ENCODE data around the gene OR5C1. TPM values are rescaled to one million over a fixed set of nuclear protein-coding genes. Genes with fewer than 3 reads are reported as not detected.

The OR5C1 gene
- total and polyA plus RNA-seq, 4 donors: not detected

DNA sequence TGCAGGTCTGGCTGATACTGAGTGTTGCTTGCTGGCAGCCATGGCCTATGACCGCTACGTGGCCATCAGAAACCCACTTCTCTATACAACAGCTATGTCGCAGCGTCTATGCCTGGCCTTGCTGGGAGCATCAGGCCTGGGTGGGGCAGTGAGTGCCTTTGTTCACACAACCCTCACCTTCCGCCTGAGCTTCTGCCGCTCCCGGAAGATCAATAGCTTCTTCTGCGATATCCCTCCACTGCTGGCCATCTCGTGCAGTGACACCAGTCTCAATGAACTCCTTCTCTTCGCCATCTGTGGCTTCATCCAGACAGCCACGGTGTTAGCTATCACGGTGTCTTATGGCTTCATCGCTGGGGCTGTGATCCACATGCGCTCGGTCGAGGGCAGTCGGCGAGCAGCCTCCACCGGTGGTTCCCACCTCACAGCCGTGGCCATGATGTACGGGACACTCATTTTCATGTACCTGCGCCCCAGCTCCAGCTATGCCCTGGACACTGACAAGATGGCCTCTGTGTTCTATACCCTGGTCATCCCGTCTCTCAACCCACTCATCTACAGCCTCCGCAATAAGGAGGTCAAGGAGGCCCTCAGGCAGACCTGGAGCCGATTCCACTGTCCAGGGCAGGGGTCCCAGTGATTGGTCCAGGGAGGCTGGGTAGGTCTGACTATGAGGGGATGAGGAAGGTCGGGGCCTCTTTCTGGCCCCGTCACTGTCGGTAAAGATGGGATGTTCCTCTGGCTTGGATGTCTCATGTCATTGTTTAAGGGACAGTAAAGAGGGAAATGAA, 718 bp downstream of the OR5C1 start:
- Histone ChIP-seq H3K9ac (ENCODE audit: low read depth in 1 of 2, low read length in 2 of 2) (no peak overlapping the region), H3K4me3 (ENCODE audit: low read depth in 1 of 3, low read length in 3 of 3) (no peak overlapping the region), H3K9me3 (ENCODE audit: control insufficient read depth in 4 of 4, low read length in 3 of 4) (no peaks in the 10 kb centered on the region), H3K27me3 (ENCODE audit: control insufficient read depth in 4 of 4, insufficient read depth in 4 of 4, low read length in 3 of 4) (no peaks in the 10 kb centered on the region), H3K4me1 (ENCODE audit: control insufficient read depth in 4 of 4, insufficient read depth in 4 of 4, low read length in 3 of 4) (peaks cover 0 to 1% (median 0%) of the 10 kb centered on the region in 4 donors), H3K36me3 (ENCODE audit: control insufficient read depth in 4 of 4, insufficient read depth in 3 of 4, low read depth in 1 of 4, low read length in 3 of 4) (no peaks in the 10 kb centered on the region), H3K27ac (ENCODE audit: low read depth in 1 of 2, low read length in 2 of 2) (no peak overlapping the region)
- WGBS: 96% methylated on average over 28 of the region's 28 CpGs
- DNase-seq (ENCODE audit: low spot score): no peak
- TF ChIP-seq FOXA1 (IDR thresholded peaks at IDR 0.05): no peak
- no peak for TF ChIP-seq JUND (IDR thresholded peaks at IDR 0.05)
- TF ChIP-seq SP1 (IDR thresholded peaks at IDR 0.05): no peak
- TF ChIP-seq, protein P1, sequence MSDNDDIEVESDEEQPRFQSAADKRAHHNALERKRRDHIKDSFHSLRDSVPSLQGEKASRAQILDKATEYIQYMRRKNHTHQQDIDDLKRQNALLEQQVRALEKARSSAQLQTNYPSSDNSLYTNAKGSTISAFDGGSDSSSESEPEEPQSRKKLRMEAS (IDR thresholded peaks at IDR 0.05): no peak
- no peak for TF ChIP-seq FOXA2 (IDR thresholded peaks at IDR 0.05)
- TF ChIP-seq, protein P2, sequence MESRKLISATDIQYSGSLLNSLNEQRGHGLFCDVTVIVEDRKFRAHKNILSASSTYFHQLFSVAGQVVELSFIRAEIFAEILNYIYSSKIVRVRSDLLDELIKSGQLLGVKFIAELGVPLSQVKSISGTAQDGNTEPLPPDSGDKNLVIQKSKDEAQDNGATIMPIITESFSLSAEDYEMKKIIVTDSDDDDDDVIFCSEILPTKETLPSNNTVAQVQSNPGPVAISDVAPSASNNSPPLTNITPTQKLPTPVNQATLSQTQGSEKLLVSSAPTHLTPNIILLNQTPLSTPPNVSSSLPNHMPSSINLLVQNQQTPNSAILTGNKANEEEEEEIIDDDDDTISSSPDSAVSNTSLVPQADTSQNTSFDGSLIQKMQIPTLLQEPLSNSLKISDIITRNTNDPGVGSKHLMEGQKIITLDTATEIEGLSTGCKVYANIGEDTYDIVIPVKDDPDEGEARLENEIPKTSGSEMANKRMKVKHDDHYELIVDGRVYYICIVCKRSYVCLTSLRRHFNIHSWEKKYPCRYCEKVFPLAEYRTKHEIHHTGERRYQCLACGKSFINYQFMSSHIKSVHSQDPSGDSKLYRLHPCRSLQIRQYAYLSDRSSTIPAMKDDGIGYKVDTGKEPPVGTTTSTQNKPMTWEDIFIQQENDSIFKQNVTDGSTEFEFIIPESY (IDR thresholded peaks at IDR 0.05): no peak

DNA sequence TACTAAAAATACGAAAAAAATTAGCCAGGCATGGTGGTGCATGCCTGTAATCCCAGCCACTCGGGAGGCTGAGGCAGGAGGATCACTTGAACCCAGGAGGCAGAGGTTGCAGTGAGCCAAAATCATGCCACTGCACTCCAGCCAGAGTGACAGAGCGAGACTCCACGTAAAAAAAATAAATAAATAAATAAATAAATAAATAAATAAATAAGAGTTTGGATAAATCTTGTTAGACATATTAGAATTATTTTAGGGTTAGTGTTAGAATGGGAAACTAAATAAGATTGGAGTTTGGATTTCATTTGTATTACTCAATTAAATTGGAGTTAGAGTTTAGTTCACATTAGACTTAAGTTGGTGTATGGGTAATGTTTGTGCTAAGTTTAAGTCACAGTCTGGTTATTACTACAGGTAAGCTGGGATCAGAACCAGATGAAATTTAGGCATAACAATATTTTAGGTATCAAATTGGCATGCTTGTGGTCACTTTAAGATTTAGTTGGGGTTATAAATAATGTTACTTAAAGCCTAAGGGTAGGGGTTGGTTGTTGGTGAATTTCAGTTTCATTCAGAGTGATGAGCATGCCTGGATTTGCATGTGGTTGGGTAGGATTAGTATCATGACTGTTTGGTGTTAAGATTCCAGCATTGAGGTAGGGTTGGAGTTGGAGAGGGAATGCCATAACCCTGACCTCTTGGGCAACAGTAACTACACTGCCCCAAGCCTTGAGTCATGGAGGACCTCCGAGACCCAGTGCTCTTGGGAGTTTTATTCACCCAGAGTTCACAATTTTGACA, 3.3 kb downstream of the OR5C1 start:
- no peaks in the 10 kb centered on the region for H3K27me3 ChIP-seq (ENCODE audit: control insufficient read depth in 4 of 4, insufficient read depth in 4 of 4, low read length in 3 of 4)
- H3K4me3 ChIP-seq (ENCODE audit: low read depth in 1 of 3, low read length in 3 of 3): no peak overlapping the region
- WGBS: 97% methylated on average over 5 of the region's 5 CpGs
- H3K9me3 ChIP-seq (ENCODE audit: control insufficient read depth in 4 of 4, low read length in 3 of 4): no peaks in the 10 kb centered on the region
- H3K36me3 ChIP-seq (ENCODE audit: control insufficient read depth in 4 of 4, insufficient read depth in 3 of 4, low read depth in 1 of 4, low read length in 3 of 4): no peaks in the 10 kb centered on the region
- TF ChIP-seq, protein P3, sequence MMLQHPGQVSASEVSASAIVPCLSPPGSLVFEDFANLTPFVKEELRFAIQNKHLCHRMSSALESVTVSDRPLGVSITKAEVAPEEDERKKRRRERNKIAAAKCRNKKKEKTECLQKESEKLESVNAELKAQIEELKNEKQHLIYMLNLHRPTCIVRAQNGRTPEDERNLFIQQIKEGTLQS (IDR thresholded peaks at IDR 0.05): no peak
- TF ChIP-seq HNF4G (IDR thresholded peaks at IDR 0.05) (no peak), FOXA1 (IDR thresholded peaks at IDR 0.05) (no peak), SP1 (IDR thresholded peaks at IDR 0.05) (no peak), FOXA2 (IDR thresholded peaks at IDR 0.05) (no peak), YY1 (IDR thresholded peaks at IDR 0.05) (no peak), RXRA (IDR thresholded peaks at IDR 0.05) (no peak), EGR1 (IDR thresholded peaks at IDR 0.05; ENCODE audit: low read depth in 2 of 2) (no peak), TAF1 (conservative IDR thresholded peaks at IDR 0.05) (no peak), RAD21 (IDR thresholded peaks at IDR 0.05) (no peak), HNF4A (conservative IDR thresholded peaks at IDR 0.05) (no peak)
- TF ChIP-seq, protein P2 (IDR thresholded peaks at IDR 0.05): no peak
- TF ChIP-seq, protein P4, sequence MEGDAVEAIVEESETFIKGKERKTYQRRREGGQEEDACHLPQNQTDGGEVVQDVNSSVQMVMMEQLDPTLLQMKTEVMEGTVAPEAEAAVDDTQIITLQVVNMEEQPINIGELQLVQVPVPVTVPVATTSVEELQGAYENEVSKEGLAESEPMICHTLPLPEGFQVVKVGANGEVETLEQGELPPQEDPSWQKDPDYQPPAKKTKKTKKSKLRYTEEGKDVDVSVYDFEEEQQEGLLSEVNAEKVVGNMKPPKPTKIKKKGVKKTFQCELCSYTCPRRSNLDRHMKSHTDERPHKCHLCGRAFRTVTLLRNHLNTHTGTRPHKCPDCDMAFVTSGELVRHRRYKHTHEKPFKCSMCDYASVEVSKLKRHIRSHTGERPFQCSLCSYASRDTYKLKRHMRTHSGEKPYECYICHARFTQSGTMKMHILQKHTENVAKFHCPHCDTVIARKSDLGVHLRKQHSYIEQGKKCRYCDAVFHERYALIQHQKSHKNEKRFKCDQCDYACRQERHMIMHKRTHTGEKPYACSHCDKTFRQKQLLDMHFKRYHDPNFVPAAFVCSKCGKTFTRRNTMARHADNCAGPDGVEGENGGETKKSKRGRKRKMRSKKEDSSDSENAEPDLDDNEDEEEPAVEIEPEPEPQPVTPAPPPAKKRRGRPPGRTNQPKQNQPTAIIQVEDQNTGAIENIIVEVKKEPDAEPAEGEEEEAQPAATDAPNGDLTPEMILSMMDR (IDR thresholded peaks at IDR 0.05; ENCODE audit: low read depth, low read length, missing input control): no peak
- H3K4me1 ChIP-seq (ENCODE audit: control insufficient read depth in 4 of 4, insufficient read depth in 4 of 4, low read length in 3 of 4): no peaks in the 10 kb centered on the region
- no peak overlapping the region for H3K27ac ChIP-seq (ENCODE audit: low read depth in 1 of 2, low read length in 2 of 2)
- no peak for DNase-seq (ENCODE audit: low spot score)
- no peak overlapping the region for H3K9ac ChIP-seq (ENCODE audit: low read depth in 1 of 2, low read length in 2 of 2)

All from liver (tissue), 9 donors.